ENCODE results near the gene CAPN7.
"Not testable (repeated sequence)": the region's sequence is repeated elsewhere in the genome, so short reads cannot be mapped to it uniquely, and the experiment has no call there.

The CAPN7 gene

GRCh38 chr3:15205934-15206661, at the start of gene CAPN7:
Gene CAPN7 (plus strand): TSS chr3:15206246. CDS start chr3:15206496, 250 bp downstream.
- Mint-ChIP-seq H3K4me3 (peak within 1 kb of the TSS; percentile 95), H3K4me1 (ENCODE audit: low read depth) (peaks cover 20% of the 10 kb centered on the region), H3K9me3 (no peaks in the 10 kb centered on the region), H3K27ac (peak within 1 kb of the TSS; percentile 95), H3K36me3 (ENCODE audit: low read depth) (peaks cover 3% of the 10 kb centered on the region), H3K27me3 (ENCODE audit: low read depth) (no peaks in the 10 kb centered on the region)

GRCh38 chr3:15157441-15157840, 48.6 kb upstream of the CAPN7 start:
- Mint-ChIP-seq H3K4me1 (ENCODE audit: low read depth) (peaks cover 6% of the 10 kb centered on the region), H3K36me3 (ENCODE audit: low read depth) (no peaks in the 10 kb centered on the region), H3K27me3 (ENCODE audit: low read depth) (peaks cover 44% of the 10 kb centered on the region), H3K4me3 (no peak overlapping the region), H3K27ac (no peak overlapping the region), H3K9me3 (peaks cover 6% of the 10 kb centered on the region)

- no peaks in the 10 kb centered on the region for H3K36me3 Mint-ChIP-seq (ENCODE audit: low read depth)
- H3K27me3 Mint-ChIP-seq (ENCODE audit: low read depth): peaks cover 27% of the 10 kb centered on the region
- H3K9me3 Mint-ChIP-seq: peaks cover 6% of the 10 kb centered on the region
- H3K4me3 Mint-ChIP-seq: no peak overlapping the region
- peaks cover 6% of the 10 kb centered on the region for H3K4me1 Mint-ChIP-seq (ENCODE audit: low read depth)
- H3K27ac Mint-ChIP-seq: no peak overlapping the region
Observed at GRCh38 chr3:15159501-15160136, 46.4 kb upstream of the CAPN7 start.

- peaks cover 6% of the 10 kb centered on the region for H3K4me1 Mint-ChIP-seq (ENCODE audit: low read depth)
- H3K27me3 Mint-ChIP-seq (ENCODE audit: low read depth): peaks cover 21% of the 10 kb centered on the region
- no peak overlapping the region for H3K4me3 Mint-ChIP-seq
- H3K27ac Mint-ChIP-seq: no peak overlapping the region
- H3K9me3 Mint-ChIP-seq: peaks cover 10% of the 10 kb centered on the region
- H3K36me3 Mint-ChIP-seq (ENCODE audit: low read depth): no peaks in the 10 kb centered on the region
Observed at GRCh38 chr3:15160662-15161061, 45.4 kb upstream of the CAPN7 start.

GRCh38 chr3:15161133-15161532, 44.9 kb upstream of the CAPN7 start:
- Mint-ChIP-seq H3K27me3 (ENCODE audit: low read depth) (peaks cover 18% of the 10 kb centered on the region), H3K36me3 (ENCODE audit: low read depth) (no peaks in the 10 kb centered on the region), H3K4me3 (no peak overlapping the region), H3K27ac (no peak overlapping the region), H3K9me3 (peaks cover 10% of the 10 kb centered on the region), H3K4me1 (ENCODE audit: low read depth) (peaks cover 6% of the 10 kb centered on the region)

GRCh38 chr3:15163656-15164055, 42.4 kb upstream of the CAPN7 start:
- not testable (repeated sequence) for H3K4me3 Mint-ChIP-seq; H3K4me1 Mint-ChIP-seq (ENCODE audit: low read depth); H3K36me3 Mint-ChIP-seq (ENCODE audit: low read depth); H3K9me3 Mint-ChIP-seq; H3K27ac Mint-ChIP-seq
- H3K27me3 Mint-ChIP-seq (ENCODE audit: low read depth): peaks cover 14% of the 10 kb centered on the region

- peaks cover 3% of the 10 kb centered on the region for H3K9me3 Mint-ChIP-seq
Observed at GRCh38 chr3:15164340-15164739, 41.7 kb upstream of the CAPN7 start.

GRCh38 chr3:15165061-15165460, 41.0 kb upstream of the CAPN7 start:
- H3K4me3 Mint-ChIP-seq: no peak overlapping the region
- peaks cover 3% of the 10 kb centered on the region for H3K9me3 Mint-ChIP-seq
- H3K27me3 Mint-ChIP-seq (ENCODE audit: low read depth): peaks cover 14% of the 10 kb centered on the region
- no peaks in the 10 kb centered on the region for H3K36me3 Mint-ChIP-seq (ENCODE audit: low read depth)
- no peak overlapping the region for H3K27ac Mint-ChIP-seq
- H3K4me1 Mint-ChIP-seq (ENCODE audit: low read depth): peaks cover under 1% of the 10 kb centered on the region

More at GRCh38 chr3:15164340-15164739, 41.7 kb upstream of the CAPN7 start:
- H3K27me3 Mint-ChIP-seq (ENCODE audit: low read depth): peaks cover 14% of the 10 kb centered on the region
- H3K4me3 Mint-ChIP-seq: no peak overlapping the region
- no peak overlapping the region for H3K27ac Mint-ChIP-seq
- H3K4me1 Mint-ChIP-seq (ENCODE audit: low read depth): peaks cover 6% of the 10 kb centered on the region
- no peaks in the 10 kb centered on the region for H3K36me3 Mint-ChIP-seq (ENCODE audit: low read depth)

- H3K36me3 Mint-ChIP-seq (ENCODE audit: low read depth); H3K4me1 Mint-ChIP-seq (ENCODE audit: low read depth); H3K9me3 Mint-ChIP-seq; H3K4me3 Mint-ChIP-seq; H3K27ac Mint-ChIP-seq: not testable (repeated sequence)
- H3K27me3 Mint-ChIP-seq (ENCODE audit: low read depth): peaks cover 21% of the 10 kb centered on the region
Observed at GRCh38 chr3:15166391-15166790, 39.7 kb upstream of the CAPN7 start.

GRCh38 chr3:15171096-15171495, 35.0 kb upstream of the CAPN7 start:
- H3K4me3 Mint-ChIP-seq: no peak overlapping the region
- no peaks in the 10 kb centered on the region for H3K9me3 Mint-ChIP-seq
- no peak overlapping the region for H3K27ac Mint-ChIP-seq
- no peaks in the 10 kb centered on the region for H3K4me1 Mint-ChIP-seq (ENCODE audit: low read depth)
- peaks cover 49% of the 10 kb centered on the region for H3K27me3 Mint-ChIP-seq (ENCODE audit: low read depth)
- no peaks in the 10 kb centered on the region for H3K36me3 Mint-ChIP-seq (ENCODE audit: low read depth)

GRCh38 chr3:15172806-15173205, 33.2 kb upstream of the CAPN7 start:
- Mint-ChIP-seq H3K9me3 (no peaks in the 10 kb centered on the region), H3K4me3 (no peak overlapping the region), H3K27me3 (ENCODE audit: low read depth) (peaks cover 52% of the 10 kb centered on the region), H3K36me3 (ENCODE audit: low read depth) (no peaks in the 10 kb centered on the region), H3K27ac (no peak overlapping the region), H3K4me1 (ENCODE audit: low read depth) (no peaks in the 10 kb centered on the region)

GRCh38 chr3:15174953-15175352, 31.1 kb upstream of the CAPN7 start:
- peaks cover 57% of the 10 kb centered on the region for H3K27me3 Mint-ChIP-seq (ENCODE audit: low read depth)
- no peaks in the 10 kb centered on the region for H3K36me3 Mint-ChIP-seq (ENCODE audit: low read depth)
- no peaks in the 10 kb centered on the region for H3K9me3 Mint-ChIP-seq
- no peak overlapping the region for H3K4me3 Mint-ChIP-seq
- H3K4me1 Mint-ChIP-seq (ENCODE audit: low read depth): peaks cover 2% of the 10 kb centered on the region
- H3K27ac Mint-ChIP-seq: no peak overlapping the region

- no peaks in the 10 kb centered on the region for H3K9me3 Mint-ChIP-seq
- H3K27ac Mint-ChIP-seq: no peak overlapping the region
- H3K27me3 Mint-ChIP-seq (ENCODE audit: low read depth): peaks cover 53% of the 10 kb centered on the region
- no peaks in the 10 kb centered on the region for H3K36me3 Mint-ChIP-seq (ENCODE audit: low read depth)
- H3K4me3 Mint-ChIP-seq: no peak overlapping the region
- peaks cover 7% of the 10 kb centered on the region for H3K4me1 Mint-ChIP-seq (ENCODE audit: low read depth)
Observed at GRCh38 chr3:15175605-15176004, 30.4 kb upstream of the CAPN7 start.

- Mint-ChIP-seq H3K9me3 (no peaks in the 10 kb centered on the region), H3K27ac (no peak overlapping the region), H3K4me1 (ENCODE audit: low read depth) (peaks cover 7% of the 10 kb centered on the region), H3K36me3 (ENCODE audit: low read depth) (no peaks in the 10 kb centered on the region), H3K27me3 (ENCODE audit: low read depth) (peaks cover 48% of the 10 kb centered on the region), H3K4me3 (no peak overlapping the region)
Observed at GRCh38 chr3:15180042-15180611, 25.9 kb upstream of the CAPN7 start.

- no peak overlapping the region for H3K4me3 Mint-ChIP-seq
- no peak overlapping the region for H3K27ac Mint-ChIP-seq
- H3K4me1 Mint-ChIP-seq (ENCODE audit: low read depth): peaks cover 7% of the 10 kb centered on the region
- H3K27me3 Mint-ChIP-seq (ENCODE audit: low read depth): peaks cover 37% of the 10 kb centered on the region
- H3K36me3 Mint-ChIP-seq (ENCODE audit: low read depth): no peaks in the 10 kb centered on the region
- no peaks in the 10 kb centered on the region for H3K9me3 Mint-ChIP-seq
Observed at GRCh38 chr3:15181511-15181910, 24.5 kb upstream of the CAPN7 start.
